ENCODE data around the gene SHROOM1.

SHROOM1 gene

DNA sequence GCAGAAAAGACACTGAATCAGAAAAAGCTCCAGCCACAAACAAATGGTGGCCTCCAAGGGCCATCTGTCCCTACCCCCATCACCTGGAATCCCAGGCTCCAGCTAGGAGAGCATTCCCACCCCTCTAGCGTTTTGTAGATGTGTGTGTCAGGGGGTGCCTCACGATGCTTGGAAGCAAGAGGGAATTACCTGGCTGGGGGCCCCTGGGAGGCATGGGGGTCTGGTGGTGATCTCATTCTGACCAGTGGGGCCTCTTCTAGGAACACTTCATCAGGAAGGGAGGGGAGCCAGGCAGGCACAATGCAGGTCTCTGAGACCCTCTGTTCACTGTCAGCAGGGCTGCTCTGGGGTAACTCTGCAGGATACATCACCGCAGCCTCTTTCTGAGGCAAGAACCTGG lies 6.0 kb downstream of the SHROOM1 start:
- no peak for DNase-seq (ENCODE audit: low read depth in 2 of 2)

DNA sequence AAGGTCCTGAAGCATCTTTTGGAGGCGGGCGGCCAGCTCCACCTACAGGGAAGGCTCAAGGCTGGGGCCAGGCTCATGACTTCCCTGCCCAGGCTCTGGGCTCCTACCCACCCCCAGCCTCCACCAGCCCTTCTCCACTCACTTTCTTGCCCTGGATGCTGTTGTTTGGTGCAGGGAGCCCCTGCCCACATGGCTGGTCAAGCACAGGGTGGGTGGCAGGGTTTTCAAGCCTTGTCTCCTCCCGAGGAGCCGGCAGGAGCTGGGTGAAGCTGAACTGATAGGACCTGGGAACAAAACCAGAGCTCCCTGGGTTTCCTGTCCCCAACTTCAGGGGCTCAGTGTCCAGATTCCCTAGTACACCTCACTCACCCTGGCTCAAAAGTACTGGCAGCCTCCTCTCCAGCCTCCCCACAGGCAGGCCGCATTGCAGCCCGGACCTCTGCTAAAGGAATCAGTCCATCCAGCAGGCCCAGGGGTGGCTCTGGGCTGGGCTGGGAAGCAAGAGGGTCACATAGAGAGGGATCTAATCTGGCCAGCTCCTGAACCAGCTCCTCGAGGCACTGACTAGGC lies 6.9 kb downstream of the SHROOM1 start:
- DNase-seq (ENCODE audit: low read depth in 2 of 2) = no peak

DNA sequence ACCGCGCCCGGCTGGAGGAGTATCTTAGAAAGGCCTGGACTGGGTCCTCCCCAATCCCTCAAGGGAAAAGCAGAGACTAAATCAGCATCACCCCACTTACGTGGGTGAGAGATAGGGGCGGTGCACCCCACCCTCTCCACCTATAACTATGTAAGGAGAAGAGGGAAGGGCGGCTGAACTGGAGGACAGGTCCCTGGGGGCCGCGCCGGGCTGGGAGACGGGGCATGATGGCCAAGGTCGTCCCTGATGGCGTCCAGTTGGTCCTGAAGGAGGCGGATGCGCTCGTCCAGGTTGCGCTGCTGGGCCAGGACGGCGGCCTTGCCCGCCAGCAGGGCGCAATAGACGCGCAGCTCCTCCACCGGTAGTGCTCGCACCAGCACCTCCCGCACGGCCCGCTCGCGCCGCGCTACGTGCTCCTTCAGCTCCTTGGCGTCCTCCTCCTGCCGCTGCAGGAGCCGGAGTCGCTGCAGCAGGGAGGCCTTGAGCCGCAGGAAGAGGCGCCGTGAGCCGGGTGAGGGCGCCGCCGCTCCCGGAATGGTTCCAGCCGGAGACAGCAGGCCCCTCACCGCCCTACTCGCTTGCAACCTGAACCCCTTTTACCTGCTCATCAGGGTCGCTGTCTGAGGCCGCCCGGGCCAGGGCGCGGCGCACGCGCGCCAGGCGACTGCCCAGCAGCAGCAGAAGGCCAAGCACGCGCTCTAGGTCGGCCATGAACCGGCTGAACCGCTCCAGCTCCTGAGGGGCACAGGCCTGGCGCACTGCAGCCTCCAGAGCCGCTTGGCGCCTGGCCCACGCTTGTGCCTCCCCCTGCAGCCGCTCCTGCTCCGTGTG lies 7.6 kb downstream of the SHROOM1 start:
- DNase-seq (ENCODE audit: low read depth in 2 of 2) = no peak

DNA sequence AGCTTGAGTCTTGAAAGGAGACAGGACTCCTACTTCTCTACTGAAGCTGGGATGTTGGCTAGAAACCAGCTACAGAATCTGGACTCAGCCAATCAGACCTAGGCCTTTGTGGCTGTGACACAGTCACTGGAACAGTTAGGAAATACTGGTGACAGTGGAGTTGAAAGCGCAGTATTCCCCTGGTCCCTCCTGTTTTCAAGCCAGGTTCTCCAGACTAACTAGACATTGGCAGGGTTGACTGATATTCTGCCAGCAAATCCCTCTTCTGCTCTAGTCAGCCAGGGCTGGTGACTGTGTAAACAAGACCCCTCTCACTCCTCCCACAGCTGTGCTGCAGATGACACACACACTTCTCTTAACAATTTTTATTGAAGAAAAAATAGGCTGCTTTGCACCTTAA lies 8.7 kb downstream of the SHROOM1 start:
- no peak for DNase-seq (ENCODE audit: low read depth in 2 of 2)

DNA sequence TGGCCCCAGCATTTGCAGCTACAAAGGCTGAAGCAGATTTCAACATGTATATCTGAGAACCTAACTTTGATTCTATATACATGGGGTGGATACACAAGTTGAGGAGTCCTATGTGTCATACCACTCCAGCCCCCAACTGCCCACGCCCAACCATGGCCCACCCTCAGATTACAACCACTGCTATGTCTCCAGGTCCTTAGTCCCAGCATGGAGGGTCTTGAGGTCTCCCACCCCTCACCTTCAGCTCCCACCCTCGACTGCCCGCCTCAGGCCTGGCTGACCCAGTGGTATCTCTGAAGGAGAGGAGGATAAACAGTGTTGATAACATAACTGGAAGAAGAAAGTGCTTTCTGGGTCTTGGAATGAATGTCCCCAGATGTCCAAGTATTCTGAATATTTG lies 9.1 kb downstream of the SHROOM1 start:
- DNase-seq (ENCODE audit: low read depth in 2 of 2) = no peak

DNA sequence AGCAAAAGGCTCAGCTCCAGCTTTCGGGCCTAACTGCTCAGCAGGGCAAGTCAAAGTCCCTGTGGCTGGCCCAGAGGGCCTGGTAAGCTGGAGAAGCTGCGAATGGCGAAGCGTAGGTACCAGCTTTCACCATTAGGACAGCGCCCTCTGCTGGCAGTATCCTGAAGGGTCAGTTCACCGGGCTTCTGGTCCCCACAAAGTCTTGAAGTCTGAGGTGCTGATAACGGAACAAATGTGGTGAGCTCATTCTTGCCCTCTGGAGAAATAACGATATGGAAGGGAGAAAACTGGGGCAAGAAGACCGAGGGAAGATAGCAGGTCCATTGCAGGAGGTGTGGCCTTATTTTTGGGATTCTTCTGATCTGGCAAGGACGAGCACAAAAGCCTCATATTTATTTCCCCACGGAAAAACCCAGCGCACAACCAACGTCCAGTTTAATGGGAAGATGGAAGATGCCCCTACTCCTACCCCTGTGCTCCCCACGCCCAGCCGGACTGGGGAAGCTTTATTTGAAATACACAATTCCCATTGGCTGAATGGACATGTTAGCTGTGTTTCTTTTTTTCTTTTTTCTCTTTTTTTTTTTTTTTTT lies 10.2 kb downstream of the SHROOM1 start:
- DNase-seq (ENCODE audit: low read depth in 2 of 2) = peak; percentile 64 to 67

DNA sequence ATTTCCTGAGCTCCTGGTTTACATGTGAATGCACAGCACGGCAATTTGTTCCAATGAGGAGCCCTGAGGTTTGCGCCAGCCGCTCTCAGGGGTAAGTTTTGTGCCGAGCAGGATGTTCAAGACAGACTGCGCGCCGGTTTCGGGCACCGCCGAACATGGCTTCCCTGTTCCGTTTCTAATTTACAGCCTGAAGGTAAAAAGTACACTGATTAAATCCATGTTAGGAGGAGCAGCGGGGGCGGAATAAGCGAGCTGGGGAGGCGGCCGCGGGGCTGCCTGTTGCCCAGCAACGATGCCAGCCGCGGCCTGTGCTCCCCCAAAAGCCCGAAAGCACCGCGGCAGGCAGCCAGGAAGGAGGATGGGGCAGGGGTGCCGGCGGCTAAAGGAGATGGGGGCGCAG lies 11.0 kb downstream of the SHROOM1 start:
- DNase-seq (ENCODE audit: low read depth in 2 of 2) = no peak

DNA sequence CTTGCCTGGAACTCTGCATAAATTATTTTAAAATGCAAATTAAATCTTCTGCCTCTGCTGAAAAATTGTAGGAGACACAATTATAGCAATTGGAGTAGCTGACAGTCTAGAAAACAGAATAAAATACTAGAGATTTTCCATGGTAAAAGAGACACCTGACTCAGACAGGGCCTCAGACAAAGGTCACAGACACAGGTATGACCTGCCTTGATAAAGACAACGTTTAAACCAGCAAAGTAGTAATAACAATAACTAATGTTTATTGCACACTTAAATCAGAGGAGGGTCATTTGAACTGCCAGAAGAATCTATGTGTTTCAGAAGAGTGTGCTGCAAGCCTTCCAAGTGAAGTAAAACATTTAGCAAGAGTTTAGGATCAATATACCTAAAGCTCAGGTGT lies 13.4 kb downstream of the SHROOM1 start:
- DNase-seq (ENCODE audit: low read depth in 2 of 2) = no peak

DNA sequence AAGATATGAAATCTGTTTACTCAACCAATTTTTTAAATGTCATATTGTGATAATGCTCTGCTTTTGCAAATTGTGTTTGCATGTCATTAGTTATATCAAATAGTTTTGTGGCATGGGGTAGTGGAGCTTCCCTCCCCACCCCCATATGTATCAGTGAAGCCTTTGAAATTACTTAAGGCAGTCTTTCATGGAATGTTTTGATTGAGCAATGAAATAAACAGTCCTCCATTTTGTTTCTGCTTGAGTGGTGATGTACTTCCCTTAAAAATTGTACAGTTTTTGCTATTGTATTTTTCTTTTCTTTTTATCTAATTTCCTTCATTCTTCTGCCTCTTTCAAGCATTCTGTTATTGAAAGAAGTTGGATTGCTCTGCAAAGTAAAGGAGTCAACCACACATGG lies 13.9 kb downstream of the SHROOM1 start:
- DNase-seq (ENCODE audit: low read depth in 2 of 2) = no peak

DNA sequence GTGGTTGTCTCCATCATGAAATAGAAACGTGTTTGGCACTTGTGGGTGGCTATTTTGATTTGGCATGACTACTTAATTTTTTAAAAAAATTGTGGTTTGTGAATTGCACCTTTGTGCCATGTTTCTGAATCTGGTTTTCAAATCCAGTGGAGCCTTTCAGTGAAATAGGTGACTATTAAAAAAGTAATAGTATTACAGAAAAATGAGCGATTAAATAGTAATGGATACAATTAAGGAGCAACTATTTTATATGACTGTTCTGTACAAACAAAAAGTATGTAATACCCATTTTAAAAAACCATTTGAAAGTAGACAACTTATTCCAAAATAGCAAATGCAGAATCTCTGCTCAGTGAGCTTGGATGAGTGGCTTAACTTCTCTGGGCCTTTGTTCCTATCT lies 14.4 kb downstream of the SHROOM1 start:
- DNase-seq (ENCODE audit: low read depth in 2 of 2) = no peak

DNA sequence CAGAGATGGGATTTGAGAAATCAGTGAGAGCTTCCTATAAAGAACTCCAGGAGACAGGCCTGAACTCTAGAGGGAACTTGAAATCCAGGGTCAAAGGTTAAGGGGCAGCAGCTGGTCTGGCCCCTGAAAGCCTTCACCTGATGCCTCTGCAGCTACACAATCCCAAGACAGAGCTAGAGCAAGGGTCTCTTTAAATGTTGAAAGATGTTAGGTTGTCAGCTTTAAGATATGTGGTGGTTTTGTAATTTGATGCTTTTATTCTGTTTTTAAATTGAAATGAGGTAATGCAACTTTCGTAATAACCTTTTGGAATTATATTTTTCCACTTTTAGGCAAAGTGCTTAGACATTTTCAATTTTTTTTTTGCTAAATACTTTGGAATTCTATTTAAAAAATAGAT lies 15.0 kb downstream of the SHROOM1 start:
- DNase-seq (ENCODE audit: low read depth in 2 of 2) = no peak

DNA sequence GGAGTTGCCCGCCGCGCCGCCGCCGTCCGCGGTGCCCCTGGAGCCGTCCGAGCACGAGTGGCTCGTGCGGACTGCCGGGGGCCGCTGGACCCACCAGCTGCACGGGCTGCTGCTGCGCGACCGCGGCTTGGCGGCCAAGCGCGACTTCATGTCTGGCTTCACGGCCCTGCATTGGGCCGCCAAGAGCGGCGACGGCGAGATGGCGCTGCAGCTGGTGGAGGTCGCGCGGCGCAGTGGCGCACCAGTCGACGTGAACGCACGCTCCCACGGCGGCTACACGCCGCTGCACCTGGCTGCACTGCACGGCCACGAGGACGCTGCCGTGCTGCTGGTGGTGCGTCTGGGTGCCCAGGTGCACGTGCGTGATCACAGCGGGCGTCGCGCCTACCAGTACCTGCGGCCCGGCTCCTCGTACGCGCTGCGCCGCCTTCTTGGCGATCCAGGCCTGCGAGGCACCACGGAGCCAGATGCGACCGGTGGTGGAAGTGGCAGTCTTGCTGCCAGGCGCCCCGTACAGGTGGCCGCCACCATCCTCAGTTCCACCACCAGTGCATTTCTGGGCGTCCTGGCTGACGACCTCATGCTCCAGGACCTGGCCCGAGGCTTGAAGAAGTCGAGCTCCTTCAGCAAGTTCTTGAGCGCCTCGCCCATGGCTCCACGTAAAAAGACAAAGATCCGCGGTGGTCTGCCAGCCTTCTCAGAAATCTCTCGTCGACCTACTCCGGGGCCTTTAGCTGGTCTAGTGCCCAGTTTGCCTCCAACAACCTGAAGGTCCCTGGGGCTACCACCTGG lies 15.7 kb downstream of the SHROOM1 start:
- no peak for DNase-seq (ENCODE audit: low read depth in 2 of 2)

DNA sequence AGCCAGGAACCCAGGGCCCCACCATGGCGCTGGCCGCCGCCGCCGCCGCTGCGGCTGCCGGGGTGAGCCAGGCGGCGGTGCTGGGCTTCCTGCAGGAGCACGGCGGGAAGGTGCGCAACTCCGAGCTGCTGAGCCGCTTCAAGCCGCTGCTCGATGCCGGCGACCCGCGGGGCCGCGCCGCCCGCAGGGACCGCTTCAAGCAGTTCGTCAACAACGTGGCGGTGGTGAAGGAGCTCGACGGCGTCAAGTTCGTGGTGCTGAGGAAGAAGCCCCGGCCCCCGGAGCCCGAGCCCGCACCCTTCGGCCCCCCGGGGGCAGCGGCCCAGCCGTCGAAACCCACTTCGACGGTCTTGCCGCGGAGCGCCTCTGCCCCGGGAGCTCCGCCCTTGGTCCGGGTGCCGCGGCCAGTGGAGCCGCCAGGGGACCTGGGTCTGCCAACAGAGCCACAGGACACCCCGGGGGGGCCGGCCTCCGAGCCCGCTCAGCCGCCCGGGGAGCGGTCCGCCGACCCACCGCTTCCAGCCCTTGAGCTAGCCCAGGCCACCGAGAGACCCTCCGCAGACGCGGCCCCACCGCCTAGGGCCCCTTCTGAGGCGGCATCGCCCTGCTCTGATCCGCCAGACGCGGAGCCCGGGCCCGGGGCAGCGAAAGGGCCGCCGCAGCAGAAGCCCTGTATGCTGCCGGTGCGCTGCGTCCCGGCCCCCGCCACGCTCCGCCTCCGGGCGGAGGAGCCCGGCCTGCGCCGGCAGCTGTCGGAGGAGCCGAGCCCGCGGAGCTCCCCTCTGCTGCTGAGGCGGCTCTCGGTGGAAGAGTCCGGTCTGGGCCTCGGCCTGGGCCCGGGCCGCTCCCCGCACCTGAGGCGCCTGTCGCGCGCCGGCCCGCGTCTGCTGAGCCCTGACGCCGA lies 16.6 kb downstream of the SHROOM1 start:
- DNase-seq (ENCODE audit: low read depth in 2 of 2) = no peak

DNA sequence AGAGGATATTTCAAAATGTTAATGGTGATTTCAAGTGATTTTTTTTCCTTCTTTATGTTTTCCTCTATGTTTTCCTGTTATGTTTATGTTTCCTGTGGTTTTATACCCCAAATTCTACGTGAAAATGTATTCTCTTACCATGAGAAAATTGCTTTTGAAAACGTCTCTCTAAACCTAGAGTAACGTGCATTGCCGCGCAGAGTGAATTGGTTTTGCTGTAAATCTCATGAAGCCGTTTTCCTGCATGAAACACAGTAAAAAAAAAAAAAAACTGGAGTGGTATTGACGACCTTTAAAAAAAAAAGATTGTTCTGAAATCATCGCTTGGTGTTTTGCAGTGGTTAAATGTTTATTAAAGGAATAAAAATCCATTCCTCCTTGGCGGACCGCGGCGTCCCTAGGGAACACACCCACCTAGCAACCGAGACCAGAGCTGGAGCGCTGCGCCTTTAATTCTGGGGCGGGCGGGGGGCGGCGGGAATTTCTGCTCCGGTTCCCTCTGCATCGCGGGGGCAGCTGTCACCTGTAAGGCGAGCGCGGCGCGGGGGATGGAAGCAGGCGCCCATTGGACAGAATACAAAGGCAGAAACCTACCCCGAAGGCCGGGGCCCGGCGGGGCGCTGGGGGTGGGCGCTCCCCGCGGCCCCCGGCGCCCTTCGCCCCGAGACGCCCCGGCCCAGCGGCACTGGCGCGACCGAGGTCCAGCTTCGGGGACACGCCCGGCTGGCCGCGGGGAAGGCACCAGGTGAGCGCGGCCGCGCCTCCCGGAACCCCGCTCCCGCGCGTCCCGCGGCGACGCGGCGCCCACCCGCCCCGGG lies 17.5 kb downstream of the SHROOM1 start, which contains the start of gene SOWAHA:
SOWAHA (plus strand) TSS at position 522 of the 818 bp plus-strand sequence. CDS start 320 bp downstream, outside the sequence.
- DNase-seq (ENCODE audit: low read depth in 2 of 2) = no peak

DNA sequence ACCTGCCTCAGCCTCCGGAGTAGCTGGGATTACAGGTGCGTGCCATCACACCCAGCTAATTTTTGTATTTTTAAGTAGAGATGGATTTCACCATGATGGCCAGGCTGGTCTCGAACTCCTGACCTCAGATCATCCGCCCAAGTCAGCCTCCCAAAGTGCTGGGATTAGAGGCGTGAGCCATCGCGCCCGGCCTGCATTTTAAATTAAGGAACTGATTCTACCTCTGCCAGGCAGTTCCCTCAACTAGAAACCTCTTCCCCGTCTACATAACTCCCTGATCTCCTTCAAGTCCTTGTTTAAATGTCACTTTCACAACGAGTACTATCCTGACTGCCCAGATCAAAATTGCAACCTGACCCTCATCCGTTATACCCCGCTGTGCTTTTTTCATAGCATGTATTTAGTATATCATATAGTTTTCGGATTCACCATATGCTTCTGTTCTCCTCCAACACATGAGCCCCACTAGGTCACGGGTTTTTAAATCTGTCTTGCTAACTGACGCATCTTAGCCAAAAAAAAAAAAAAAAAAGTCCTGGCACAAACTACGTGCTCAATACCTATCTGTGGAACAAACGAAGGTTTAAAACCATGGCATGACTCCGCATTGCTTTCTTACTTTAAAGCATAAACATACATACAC lies 18.2 kb downstream of the SHROOM1 start:
- no peak for DNase-seq (ENCODE audit: low read depth in 2 of 2)

DNA sequence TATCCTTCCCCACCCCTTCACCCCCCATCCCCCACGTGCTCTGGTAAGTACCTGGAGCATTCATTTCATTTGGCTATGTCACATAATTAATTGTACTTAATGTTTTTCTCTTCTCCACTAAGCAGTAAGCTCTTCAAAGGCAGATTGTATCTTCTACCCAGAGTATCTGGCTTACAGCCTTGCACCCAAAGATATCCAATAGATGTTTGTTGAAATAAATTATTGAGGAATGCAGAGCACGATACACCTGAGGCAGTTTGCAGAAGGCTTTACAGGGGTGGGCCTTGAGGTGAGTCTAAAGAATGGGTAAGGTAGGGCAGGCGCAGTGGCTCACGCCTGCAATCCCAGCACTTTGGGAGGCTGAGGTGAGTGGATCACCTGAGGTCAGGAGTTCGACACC lies 19.8 kb downstream of the SHROOM1 start:
- DNase-seq (ENCODE audit: low read depth in 2 of 2) = no peak

DNA sequence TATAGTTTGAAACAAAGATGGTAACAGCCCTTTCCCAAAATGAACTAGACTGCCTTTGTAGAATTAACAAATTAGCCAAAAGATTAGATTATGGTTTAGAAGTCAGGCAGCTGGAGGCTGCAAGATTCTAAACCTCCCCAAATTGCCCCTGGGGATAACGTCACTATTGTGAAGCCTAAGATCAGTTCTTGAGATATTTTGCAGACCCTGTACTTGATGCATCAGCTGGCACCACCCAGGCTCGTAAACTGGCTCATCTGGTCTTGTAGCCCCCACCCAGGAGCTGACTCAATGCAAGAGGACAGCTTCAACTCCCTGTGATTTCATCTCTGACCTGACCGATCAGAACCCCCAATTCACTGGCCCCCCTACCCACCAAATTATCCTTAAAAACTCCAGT lies 21.6 kb downstream of the SHROOM1 start:
- DNase-seq (ENCODE audit: low read depth in 2 of 2) = no peak

DNA sequence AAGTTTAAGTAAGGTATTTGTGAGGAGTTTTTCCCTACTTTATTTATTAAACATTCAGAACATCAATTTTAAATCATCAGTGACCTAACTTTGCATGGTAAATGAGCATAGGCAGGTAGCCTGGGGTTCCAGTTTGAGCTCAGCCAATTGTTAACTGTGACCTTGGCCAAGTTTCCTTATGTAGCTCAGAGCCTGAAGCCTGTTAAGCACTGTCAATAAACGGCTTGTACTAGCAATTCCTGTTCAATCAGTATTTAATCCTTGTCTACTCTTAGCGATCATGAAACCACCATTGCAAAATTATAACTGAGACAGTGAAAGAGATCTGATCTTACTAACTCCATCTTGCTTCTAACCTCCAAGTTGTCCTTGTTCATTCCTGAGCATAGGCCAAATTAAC lies 22.0 kb downstream of the SHROOM1 start:
- DNase-seq (ENCODE audit: low read depth in 2 of 2) = no peak

DNA sequence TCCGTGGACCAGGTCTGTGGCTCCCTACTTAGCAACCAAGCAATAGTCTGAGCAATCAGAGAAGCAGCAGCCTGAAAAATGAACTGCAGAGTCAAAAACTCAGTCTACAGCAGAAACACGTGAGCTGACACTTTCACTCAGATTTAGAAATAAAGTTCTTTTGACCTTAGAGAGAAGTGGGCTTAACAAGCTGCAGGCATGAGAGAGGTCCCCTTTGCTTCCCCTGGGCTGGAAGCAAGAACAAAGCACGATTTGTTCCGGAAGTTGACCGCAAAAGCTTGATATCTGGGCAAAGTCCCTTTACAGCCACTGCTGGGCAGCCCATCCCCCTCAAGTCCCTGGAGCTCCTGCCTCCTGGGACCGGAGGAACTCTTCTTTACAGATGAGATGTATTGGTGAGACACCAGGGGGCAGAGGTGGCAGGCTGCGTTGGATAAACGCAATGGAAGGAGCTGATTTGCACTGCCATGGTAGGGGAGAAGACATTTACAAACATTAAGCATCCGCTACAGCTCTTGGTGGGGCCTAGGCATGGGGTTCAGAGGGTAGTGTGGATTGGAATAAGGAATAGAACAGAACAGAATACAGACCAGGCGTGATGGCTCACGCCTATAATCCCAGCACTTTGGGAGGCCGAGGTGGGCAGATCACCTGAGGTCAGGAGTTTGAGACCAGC lies 23.1 kb downstream of the SHROOM1 start:
- DNase-seq (ENCODE audit: low read depth in 2 of 2) = no peak
